ENCODE data around the gene MEIS1. TPM values are rescaled to one million over a fixed set of nuclear protein-coding genes. Genes with fewer than 3 reads are reported as not detected.
A peak's percentile ranks its signal among the peaks of the same experiment; 100 is the strongest.
"Not testable (repeated sequence)": the region's sequence is repeated elsewhere in the genome, so short reads cannot be mapped to it uniquely, and the experiment has no call there.

MEIS1 gene
- total RNA-seq, 6 experiments from 2014 or later = 3.1 to 8.8 (median 4.2) TPM

GRCh38 chr2:66472225-66472843 lies 37.4 kb downstream of the MEIS1 start:
- Histone ChIP-seq H3K27ac (no peak overlapping the region), H3K9me3 (no peaks in the 10 kb centered on the region), H3K4me3 (no peak overlapping the region), H3K36me3 (no peaks in the 10 kb centered on the region), H3K4me1 (peaks cover 0 to 17% (median 5%) of the 10 kb centered on the region in 4 donors), H3K27me3 (no peaks in the 10 kb centered on the region)
- TF ChIP-seq POLR2A (IDR thresholded peaks at IDR 0.05) (no peak), CTCF (IDR thresholded peaks at IDR 0.05) (no peak)
- 33% methylated on average over 5 of the region's 5 CpGs for WGBS (ENCODE audit: insufficient coverage, low coverage, low lambda C conversion rate, missing lambda C conversion rate)
- ATAC-seq = peak; percentile 56 to 78 (median 68)
- intact Hi-C loops (cut with DNase I) = no loop called here
- no peak for DNase-seq

- Histone ChIP-seq H3K27me3 (no peaks in the 10 kb centered on the region), H3K27ac (no peak overlapping the region), H3K9me3 (no peaks in the 10 kb centered on the region), H3K4me1 (peaks cover 0 to 15% (median 2%) of the 10 kb centered on the region in 4 donors), H3K4me3 (no peak overlapping the region), H3K36me3 (no peaks in the 10 kb centered on the region)
- TF ChIP-seq POLR2A (IDR thresholded peaks at IDR 0.05) = no peak
- intact Hi-C loops (cut with DNase I) = no loop called here
- 56% methylated on average over 2 of the region's 4 CpGs for WGBS (ENCODE audit: insufficient coverage, low coverage, low lambda C conversion rate, missing lambda C conversion rate)
- ATAC-seq (peak in 3 of 4 donors; percentile 38 to 58 (median 51)), DNase-seq (no peak)
Observed at GRCh38 chr2:66477135-66477842, 42.4 kb downstream of the MEIS1 start.

- Histone ChIP-seq H3K36me3 (no peaks in the 10 kb centered on the region), H3K27me3 (no peaks in the 10 kb centered on the region), H3K9me3 (no peaks in the 10 kb centered on the region), H3K27ac (no peak overlapping the region), H3K4me1 (peaks cover 0 to 9% (median 0%) of the 10 kb centered on the region in 4 donors), H3K4me3 (no peak overlapping the region)
- ATAC-seq (no peak), DNase-seq (no peak)
- WGBS (ENCODE audit: insufficient coverage, low coverage, low lambda C conversion rate, missing lambda C conversion rate) = 54% methylated on average over 3 of the region's 3 CpGs
- no peak for TF ChIP-seq CTCF (IDR thresholded peaks at IDR 0.05)
- TF ChIP-seq POLR2A (IDR thresholded peaks at IDR 0.05) = no peak
- intact Hi-C loops (cut with DNase I) = no loop called here
Observed at GRCh38 chr2:66478299-66478698, 43.4 kb downstream of the MEIS1 start.

GRCh38 chr2:66478731-66479316 lies 43.9 kb downstream of the MEIS1 start:
- Histone ChIP-seq H3K27me3 (no peaks in the 10 kb centered on the region), H3K36me3 (no peaks in the 10 kb centered on the region), H3K27ac (no peak overlapping the region), H3K4me3 (no peak overlapping the region), H3K9me3 (no peaks in the 10 kb centered on the region), H3K4me1 (peaks cover 0 to 9% (median 0%) of the 10 kb centered on the region in 4 donors)
- no peak for ATAC-seq
- intact Hi-C loops (cut with DNase I) = no loop called here
- TF ChIP-seq POLR2A (IDR thresholded peaks at IDR 0.05) (no peak), CTCF (IDR thresholded peaks at IDR 0.05) (no peak)
- DNase-seq = no peak
- WGBS (ENCODE audit: insufficient coverage, low coverage, low lambda C conversion rate, missing lambda C conversion rate) = 63% methylated on average over 2 of the region's 2 CpGs

- H3K27ac ChIP-seq = no peak overlapping the region
Observed at GRCh38 chr2:66481100-66481549, 46.2 kb downstream of the MEIS1 start.

GRCh38 chr2:66485252-66485651 lies 50.3 kb downstream of the MEIS1 start:
- H3K36me3 ChIP-seq; H3K9me3 ChIP-seq; H3K4me1 ChIP-seq; H3K27me3 ChIP-seq; intact Hi-C loops (cut with DNase I); H3K27ac ChIP-seq; DNase-seq; H3K4me3 ChIP-seq; ATAC-seq: not testable (repeated sequence)
- WGBS (ENCODE audit: insufficient coverage, low coverage, low lambda C conversion rate, missing lambda C conversion rate) = 92% methylated on average over 2 of the region's 2 CpGs

More at GRCh38 chr2:66481100-66481549, 46.2 kb downstream of the MEIS1 start:
- Histone ChIP-seq H3K4me3 (no peak overlapping the region), H3K27me3 (no peaks in the 10 kb centered on the region), H3K4me1 (peaks cover 0 to 9% (median 0%) of the 10 kb centered on the region in 4 donors), H3K36me3 (no peaks in the 10 kb centered on the region), H3K9me3 (no peaks in the 10 kb centered on the region)
- ATAC-seq (peak; percentile 69 to 83 (median 76)), DNase-seq (no peak)
- TF ChIP-seq CTCF (IDR thresholded peaks at IDR 0.05) (no peak), POLR2A (IDR thresholded peaks at IDR 0.05) (no peak)
- intact Hi-C loops (cut with DNase I) = no loop called here
- WGBS (ENCODE audit: insufficient coverage, low coverage, low lambda C conversion rate, missing lambda C conversion rate) = 40% methylated on average over 2 of the region's 2 CpGs
